Medulla oblongata (tissue), 1 donor: ENCODE measurements around the gene RAMP1.
"Not testable (repeated sequence)": the region's sequence is repeated elsewhere in the genome, so short reads cannot be mapped to it uniquely, and the experiment has no call there.

ENCODE experiments used
- DNase-seq: peaks from one replicate; pipeline ENCODE4 v3.0.0-alpha.2; 2015; ENCODE audit errors: extremely low spot score

The RAMP1 gene

DNA sequence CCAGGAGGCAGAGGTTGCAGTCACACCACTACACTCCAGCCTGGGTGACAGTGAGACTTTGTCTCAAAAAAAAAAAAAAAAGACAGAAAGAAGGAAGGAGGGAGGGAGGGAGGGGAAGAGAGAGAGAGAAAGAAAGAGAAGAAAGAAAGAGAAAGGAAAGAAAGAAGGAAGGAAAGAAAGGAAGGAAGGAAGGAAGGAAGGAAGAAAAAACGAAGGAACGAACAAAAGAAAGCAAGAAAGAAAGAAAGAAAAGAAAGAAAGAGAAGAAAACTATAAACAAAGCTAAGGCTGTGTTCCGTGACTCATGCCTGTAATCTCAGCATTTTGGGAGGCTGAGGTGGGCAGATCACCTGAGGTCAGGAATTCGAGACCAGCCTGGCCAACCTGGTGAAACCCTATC, 91.9 kb downstream of the RAMP1 start:
- not testable (repeated sequence) for DNase-seq

DNA sequence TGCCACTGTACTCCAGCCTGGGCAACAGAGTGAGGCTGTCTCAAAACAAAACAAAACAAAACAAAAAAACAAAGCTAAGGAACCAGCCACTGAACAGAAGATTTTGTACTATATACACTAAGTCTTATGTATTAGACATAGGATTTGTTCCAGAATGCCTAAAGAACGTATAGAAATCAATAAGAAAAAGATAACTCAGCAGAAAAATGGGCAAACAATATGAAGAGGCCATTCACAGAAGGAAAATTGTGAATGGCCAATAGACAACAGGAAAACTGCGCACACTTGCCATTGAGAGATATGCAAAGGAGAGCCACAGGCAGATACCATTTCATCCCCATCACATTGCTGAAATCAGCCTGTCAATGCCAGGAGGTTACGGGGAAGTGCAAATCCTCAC, 92.5 kb downstream of the RAMP1 start:
- no peak for DNase-seq

DNA sequence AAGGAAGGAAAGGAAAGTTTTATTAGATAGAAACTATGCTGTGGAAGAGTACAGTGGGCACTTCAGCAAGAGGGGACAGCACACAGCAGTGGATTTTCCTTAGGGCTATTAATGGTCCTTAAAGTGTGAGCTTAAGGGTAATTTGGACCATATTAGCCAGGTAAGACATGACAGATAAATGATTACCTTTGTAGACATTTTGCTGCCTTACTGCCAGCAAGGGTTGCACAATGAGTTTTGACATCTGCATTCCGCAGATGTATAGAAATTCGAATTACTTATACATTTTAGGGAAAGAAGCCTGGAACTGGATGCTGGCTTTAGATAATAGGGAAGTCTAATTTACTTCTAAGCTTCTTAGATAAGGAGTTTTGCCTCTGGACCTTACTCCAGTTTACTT, 93.4 kb downstream of the RAMP1 start:
- DNase-seq = no peak

DNA sequence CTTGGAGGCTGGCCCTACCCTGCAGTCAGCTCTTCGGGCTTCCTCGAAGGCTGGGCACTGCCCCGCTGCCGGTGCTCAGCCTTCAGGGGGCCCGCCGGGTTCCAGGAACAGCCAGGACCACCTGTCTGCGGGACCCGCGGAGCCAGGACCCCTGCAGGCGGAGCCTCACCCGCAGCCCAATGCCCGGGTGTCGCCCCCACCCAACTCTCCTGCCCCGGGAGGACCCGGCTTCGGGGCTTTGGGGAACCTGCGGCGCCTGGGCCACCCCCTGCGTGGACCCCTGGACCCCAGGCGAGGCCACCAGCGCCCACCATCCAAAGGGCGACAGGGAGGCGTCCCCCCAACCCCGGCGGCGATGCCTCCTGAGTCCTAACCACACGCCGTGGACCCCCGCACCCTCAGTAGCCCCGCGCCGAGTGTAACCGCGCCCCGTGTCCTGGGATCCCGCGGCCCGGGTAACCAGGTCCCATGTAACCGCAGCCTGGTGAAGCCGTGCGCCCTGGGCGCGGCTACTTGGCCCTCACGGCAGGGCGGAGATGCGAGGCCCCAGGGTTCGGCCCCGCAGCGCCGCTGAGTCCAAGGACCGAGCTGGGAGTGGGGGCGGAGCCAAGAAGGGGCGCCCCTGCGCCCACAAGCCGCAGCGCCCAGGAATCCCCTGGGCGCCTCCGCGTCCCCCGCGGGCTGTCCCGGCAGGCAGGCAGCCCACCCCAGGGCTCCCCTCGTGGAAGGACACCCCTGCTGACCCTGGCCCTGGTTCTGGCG, 96.4 kb downstream of the RAMP1 start:
- DNase-seq = no peak

DNA sequence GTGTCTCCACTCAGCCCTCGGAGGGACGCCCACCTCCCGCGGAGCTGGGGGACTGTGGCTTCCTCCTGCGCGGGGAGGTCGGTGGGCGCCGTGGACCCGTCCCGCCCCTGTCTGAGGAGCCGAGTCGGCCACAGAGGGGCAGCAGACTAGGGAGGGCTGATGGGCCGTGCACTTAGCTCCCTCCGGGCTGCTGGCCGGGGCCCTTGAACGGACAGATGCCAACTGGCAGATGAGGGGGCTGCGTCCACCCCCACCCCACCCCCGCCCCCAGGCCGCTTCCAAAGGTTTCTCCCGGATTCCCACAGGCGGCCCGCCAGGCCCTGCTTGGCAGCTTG, 96.9 kb downstream of the RAMP1 start:
- DNase-seq = no peak

DNA sequence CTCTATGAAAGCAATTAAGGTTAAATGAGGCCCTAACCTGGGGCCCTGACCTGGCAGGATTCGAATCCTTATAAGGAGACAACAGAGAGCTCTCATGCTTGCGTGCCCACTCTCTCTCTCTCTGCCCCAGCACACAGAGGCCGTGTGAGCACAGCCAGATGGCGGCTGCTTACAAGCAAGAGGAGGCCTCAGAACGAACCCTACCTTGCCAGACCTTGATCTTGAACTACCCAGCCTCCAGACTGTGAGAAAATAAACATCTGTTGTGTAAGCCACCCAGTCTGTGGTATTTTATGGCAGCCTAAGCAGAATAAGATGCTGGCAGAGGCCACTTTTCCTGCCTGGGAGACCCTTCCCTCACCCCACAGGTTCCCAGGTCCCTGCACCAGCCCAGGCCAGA, 102.2 kb downstream of the RAMP1 start:
- no peak for DNase-seq
